HG02610 (cell line): ENCODE results near the gene TYW1B.
"Not testable (repeated sequence)": the region's sequence is repeated elsewhere in the genome, so short reads cannot be mapped to it uniquely, and the experiment has no call there.

Experiments
- ATAC-seq: cut with Tn5 transposase; IDR thresholded peaks from one replicate; pipeline ENCODE4 v1.9.1; 2021; ENCODE audit warnings: mild to moderate bottlenecking, moderate library complexity; ENCODE audit not compliant: unreplicated experiment

The TYW1B gene

GRCh38 chr7:72766994-72767393 lies 61.0 kb downstream of the TYW1B start:
- ATAC-seq: not testable (repeated sequence)

- no peak for ATAC-seq
These were observed 67.4 kb downstream of the TYW1B start for GRCh38 chr7:72760602-72761001.

- ATAC-seq: no peak
These were observed 73.7 kb downstream of the TYW1B start for GRCh38 chr7:72754312-72754711.

- no peak for ATAC-seq
These were observed 74.2 kb downstream of the TYW1B start for GRCh38 chr7:72753781-72754180.

- ATAC-seq: not testable (repeated sequence)
These were observed 74.8 kb downstream of the TYW1B start for GRCh38 chr7:72753229-72753628.

GRCh38 chr7:72751978-72752377 lies 76.0 kb downstream of the TYW1B start:
- ATAC-seq: no peak

GRCh38 chr7:72751378-72751777 lies 76.6 kb downstream of the TYW1B start:
- no peak for ATAC-seq

- ATAC-seq: not testable (repeated sequence)
These were observed 79.4 kb downstream of the TYW1B start for GRCh38 chr7:72748649-72749048.

- ATAC-seq: not testable (repeated sequence)
These were observed 83.6 kb downstream of the TYW1B start for GRCh38 chr7:72744244-72744926.

GRCh38 chr7:72743801-72744200 lies 84.2 kb downstream of the TYW1B start:
- not testable (repeated sequence) for ATAC-seq

- ATAC-seq: not testable (repeated sequence)
These were observed 88.3 kb downstream of the TYW1B start for GRCh38 chr7:72739716-72740115.

- ATAC-seq: not testable (repeated sequence)
These were observed 92.1 kb downstream of the TYW1B start for GRCh38 chr7:72735855-72736254.

- not testable (repeated sequence) for ATAC-seq
These were observed 97.2 kb downstream of the TYW1B start for GRCh38 chr7:72730815-72731214.

GRCh38 chr7:72730384-72730783 lies 97.6 kb downstream of the TYW1B start:
- not testable (repeated sequence) for ATAC-seq

GRCh38 chr7:72729130-72729529 lies 98.9 kb downstream of the TYW1B start:
- ATAC-seq: not testable (repeated sequence)

- not testable (repeated sequence) for ATAC-seq
These were observed 105.3 kb downstream of the TYW1B start for GRCh38 chr7:72722694-72723093.

- not testable (repeated sequence) for ATAC-seq
These were observed 107.1 kb downstream of the TYW1B start for GRCh38 chr7:72720890-72721289.

GRCh38 chr7:72717252-72717774 lies 110.7 kb downstream of the TYW1B start:
- ATAC-seq: not testable (repeated sequence)

GRCh38 chr7:72711927-72712326 lies 116.1 kb downstream of the TYW1B start:
- ATAC-seq: not testable (repeated sequence)

- ATAC-seq: no peak
These were observed 117.0 kb downstream of the TYW1B start for GRCh38 chr7:72710983-72711382.

GRCh38 chr7:72709909-72710308 lies 118.1 kb downstream of the TYW1B start:
- no peak for ATAC-seq

- not testable (repeated sequence) for ATAC-seq
These were observed 119.5 kb downstream of the TYW1B start for GRCh38 chr7:72708371-72709050.
